ENCODE data around the gene TPM3. TPM values are rescaled to one million over a fixed set of nuclear protein-coding genes. Genes with fewer than 3 reads are reported as not detected.
A peak's percentile ranks its signal among the peaks of the same experiment; 100 is the strongest.

Gene TPM3
- polyA plus RNA-seq, 3 donors, result 418 to 1,159 (median 1,153) TPM

DNA sequence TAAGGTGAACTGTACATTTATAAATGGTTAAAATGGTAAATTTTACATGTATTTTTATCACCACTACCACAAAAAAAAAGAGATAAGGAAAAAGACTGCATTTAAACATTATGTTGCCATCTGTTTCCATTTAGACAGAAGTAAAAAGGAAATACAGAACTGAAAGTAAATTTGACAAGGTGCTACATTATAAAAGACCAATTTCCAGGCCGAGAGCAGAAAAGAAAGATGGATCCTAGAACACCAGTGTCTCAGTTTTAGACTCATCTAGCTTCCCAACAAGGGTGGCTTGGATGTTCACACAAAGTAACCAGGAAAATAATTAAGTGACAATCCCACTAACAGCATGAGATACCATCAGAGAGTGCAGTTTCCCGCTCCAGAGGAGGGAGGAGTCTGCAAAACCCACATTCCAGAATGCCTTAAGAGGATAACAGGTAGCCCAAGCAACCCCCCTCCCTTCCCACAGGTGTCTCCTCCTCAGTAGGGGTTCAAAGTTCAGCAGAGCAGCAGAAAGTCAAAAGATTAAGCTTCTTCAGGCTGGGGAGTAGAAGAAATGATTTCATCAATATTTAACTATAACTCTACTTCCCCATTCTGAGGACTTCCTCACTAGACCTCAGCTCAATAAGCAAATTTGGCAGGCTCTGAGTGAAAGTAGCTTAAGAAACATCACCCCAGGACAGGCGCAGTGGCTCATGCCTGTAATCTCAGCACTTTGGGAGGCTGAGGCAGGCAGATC is 11.8 kb downstream of the TPM3 start:
- H3K4me3 Mint-ChIP-seq, result peak overlapping the region; percentile 77 to 100
- no peaks in the 10 kb centered on the region for H3K9me3 ChIP-seq (replicated peaks in 1 of 2; ENCODE audit: control insufficient read depth in 1 of 2, insufficient read depth in 1 of 2, low read length in 2 of 2)
- H3K27me3 ChIP-seq (ENCODE audit: control insufficient read depth in 2 of 2, insufficient read depth in 2 of 2, low read length in 2 of 2), result no peaks in the 10 kb centered on the region
- H3K27ac ChIP-seq (ENCODE audit: low read depth in 1 of 2, low read length in 2 of 2), result peak overlapping the region; percentile 61 to 83
- H3K4me1 Mint-ChIP-seq, result peaks cover 69% of the 10 kb centered on the region
- intact Hi-C loops (cut with micrococcal nuclease), result loop anchor here (5.0 to 10.0 kb wide), 4 partner anchors 37 to 92 kb away; partner anchors contain the start of genes HAX1 (in 1 of the 2) and UBAP2L (in 1 of the 2)
- H3K27me3 Mint-ChIP-seq (ENCODE audit: low read depth in 3 of 3), result peaks cover 0 to 3% (median 0%) of the 10 kb centered on the region in 3 donors
- peak overlapping the region; percentile 93 to 100 (median 100) for H3K27ac Mint-ChIP-seq
- H3K36me3 Mint-ChIP-seq, result peaks cover 24 to 54% of the 10 kb centered on the region in 2 donors
- no peak for TF ChIP-seq CTCF (IDR thresholded peaks at IDR 0.05)
- H3K4me2 ChIP-seq (replicated peaks; ENCODE audit: extremely low read depth, low read length, poor library complexity, severe bottlenecking), result peak overlapping the region; percentile 82
- peaks cover 79% of the 10 kb centered on the region for H4K20me1 ChIP-seq (ENCODE audit: insufficient read depth, low read length)
- no peak overlapping the region for H2AFZ ChIP-seq (ENCODE audit: insufficient read depth, low read depth, low read length, poor library complexity, severe bottlenecking)
- no CpG with 5 or more reads among the region's 3 CpGs for WGBS (ENCODE audit: insufficient coverage)
- H3K4me1 ChIP-seq (ENCODE audit: control insufficient read depth in 1 of 2, insufficient read depth in 2 of 2, low read length in 2 of 2), result peaks cover 68 to 76% of the 10 kb centered on the region in 2 donors
- peak overlapping the region; percentile 48 for H3K9ac ChIP-seq (ENCODE audit: insufficient read depth, low read length, poor library complexity, severe bottlenecking)
- H3K79me2 ChIP-seq (ENCODE audit: insufficient read depth, low read length), result peaks cover 88% of the 10 kb centered on the region
- peak; percentile 72 to 86 (median 83) for DNase-seq
- H3K36me3 ChIP-seq (replicated peaks in 1 of 2; ENCODE audit: control insufficient read depth in 1 of 2, insufficient read depth in 2 of 2, low read length in 2 of 2), result peaks cover 15 to 19% of the 10 kb centered on the region in 2 donors
- H3K4me3 ChIP-seq (replicated peaks in 1 of 3; ENCODE audit: low read depth in 2 of 3, low read length in 3 of 3), result peak overlapping the region; percentile 80 to 98 (median 80)
- H3K9me3 Mint-ChIP-seq, result peaks cover 0 to 4% (median 0%) of the 10 kb centered on the region in 7 donors

GRCh38 chr1:154178911-154179811 is 12.7 kb downstream of the TPM3 start:
- peak overlapping the region; percentile 82 for H3K4me2 ChIP-seq (replicated peaks; ENCODE audit: extremely low read depth, low read length, poor library complexity, severe bottlenecking)

More at GRCh38 chr1:154178911-154179811, 12.7 kb downstream of the TPM3 start:
- H3K4me3 Mint-ChIP-seq, result peak overlapping the region; percentile 77 to 91
- H3K9me3 Mint-ChIP-seq, result peaks cover 0 to 4% (median 0%) of the 10 kb centered on the region in 7 donors
- peaks cover 22 to 28% of the 10 kb centered on the region in 2 donors for H3K36me3 ChIP-seq (replicated peaks in 1 of 2; ENCODE audit: control insufficient read depth in 1 of 2, insufficient read depth in 2 of 2, low read length in 2 of 2)
- intact Hi-C loops (cut with micrococcal nuclease), result no loop called here
- peaks cover 68 to 76% of the 10 kb centered on the region in 2 donors for H3K4me1 ChIP-seq (ENCODE audit: control insufficient read depth in 1 of 2, insufficient read depth in 2 of 2, low read length in 2 of 2)
- no peak for DNase-seq
- peaks cover 0 to 4% (median 0%) of the 10 kb centered on the region in 3 donors for H3K27me3 Mint-ChIP-seq (ENCODE audit: low read depth in 3 of 3)
- H3K27me3 ChIP-seq (ENCODE audit: control insufficient read depth in 2 of 2, insufficient read depth in 2 of 2, low read length in 2 of 2), result no peaks in the 10 kb centered on the region
- no peak for TF ChIP-seq CTCF (IDR thresholded peaks at IDR 0.05)
- H3K36me3 Mint-ChIP-seq, result peaks cover 32 to 61% of the 10 kb centered on the region in 2 donors
- H3K4me3 ChIP-seq (replicated peaks in 1 of 3; ENCODE audit: low read depth in 2 of 3, low read length in 3 of 3), result peak overlapping the region in 1 of 3 experiments; percentile 98
- peak overlapping the region; percentile 93 to 100 (median 100) for H3K27ac Mint-ChIP-seq
- H3K27ac ChIP-seq (ENCODE audit: low read depth in 1 of 2, low read length in 2 of 2), result peak overlapping the region; percentile 54 to 83
- H3K79me2 ChIP-seq (ENCODE audit: insufficient read depth, low read length), result peaks cover 98% of the 10 kb centered on the region
- no peak overlapping the region for H3K9ac ChIP-seq (ENCODE audit: insufficient read depth, low read length, poor library complexity, severe bottlenecking)
- H3K9me3 ChIP-seq (replicated peaks in 1 of 2; ENCODE audit: control insufficient read depth in 1 of 2, insufficient read depth in 1 of 2, low read length in 2 of 2), result no peaks in the 10 kb centered on the region
- 80% methylated on average over 1 of the region's 10 CpGs for WGBS (ENCODE audit: insufficient coverage)
- no peak overlapping the region for H2AFZ ChIP-seq (ENCODE audit: insufficient read depth, low read depth, low read length, poor library complexity, severe bottlenecking)
- H4K20me1 ChIP-seq (ENCODE audit: insufficient read depth, low read length), result peaks cover 88% of the 10 kb centered on the region
- H3K4me1 Mint-ChIP-seq, result peaks cover 69% of the 10 kb centered on the region

Measured in CD14-positive monocyte (primary cell).